ENCODE results near the gene PGA4. TPM values are rescaled to one million over a fixed set of nuclear protein-coding genes. Genes with fewer than 3 reads are reported as not detected.

PGA4 gene
- total RNA-seq, 1 donor from 2014 or later, result 0.67 TPM

GRCh38 chr11:61268588-61269250 is 46.6 kb downstream of the PGA4 start:
- no peaks in the 10 kb centered on the region for H3K27me3 ChIP-seq
- H3K4me1 ChIP-seq, result no peaks in the 10 kb centered on the region
- H3K4me3 ChIP-seq, result no peak overlapping the region
- ATAC-seq, result no peak
- no peak for DNase-seq
- no peaks in the 10 kb centered on the region for H3K36me3 ChIP-seq
- intact Hi-C loops (cut with DNase I), result no loop called here
- H3K9me3 ChIP-seq, result no peaks in the 10 kb centered on the region
- H3K27ac ChIP-seq, result no peak overlapping the region
- no peak for TF ChIP-seq CTCF (IDR thresholded peaks at IDR 0.05)

- ATAC-seq, result no peak
- DNase-seq, result no peak
- intact Hi-C loops (cut with DNase I), result no loop called here
- no peaks in the 10 kb centered on the region for H3K27me3 ChIP-seq
- H3K27ac ChIP-seq, result no peak overlapping the region
- H3K36me3 ChIP-seq, result no peaks in the 10 kb centered on the region
- H3K4me3 ChIP-seq, result no peak overlapping the region
- H3K4me1 ChIP-seq, result no peaks in the 10 kb centered on the region
- no peaks in the 10 kb centered on the region for H3K9me3 ChIP-seq
- no peak for TF ChIP-seq CTCF (IDR thresholded peaks at IDR 0.05)
These were observed 48.4 kb downstream of the PGA4 start for GRCh38 chr11:61270354-61271076.

DNA sequence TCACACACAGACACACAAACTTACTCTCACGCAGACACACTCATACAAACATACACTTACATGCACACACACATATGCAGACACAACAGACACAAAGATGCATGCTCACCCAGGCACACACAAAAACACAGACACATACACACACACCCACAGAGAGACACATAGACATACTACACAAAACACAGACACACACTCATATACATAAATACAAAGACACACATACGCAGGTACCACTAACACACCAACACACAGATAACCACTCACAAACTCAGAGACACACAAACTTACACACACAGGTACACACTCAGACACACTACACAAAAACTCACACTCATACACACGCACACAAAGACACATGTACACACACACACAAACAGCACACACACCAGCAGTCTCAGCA is 50.6 kb downstream of the PGA4 start:
- Histone ChIP-seq H3K4me1 (no peaks in the 10 kb centered on the region), H3K4me3 (no peak overlapping the region), H3K27ac (no peak overlapping the region), H3K27me3 (no peaks in the 10 kb centered on the region), H3K36me3 (no peaks in the 10 kb centered on the region), H3K9me3 (no peaks in the 10 kb centered on the region)
- intact Hi-C loops (cut with DNase I), result no loop called here
- DNase-seq (no peak), ATAC-seq (no peak)
- TF ChIP-seq CTCF (IDR thresholded peaks at IDR 0.05), result no peak

- Histone ChIP-seq H3K4me3 (no peak overlapping the region), H3K36me3 (no peaks in the 10 kb centered on the region), H3K27me3 (no peaks in the 10 kb centered on the region), H3K27ac (no peak overlapping the region), H3K4me1 (no peaks in the 10 kb centered on the region), H3K9me3 (no peaks in the 10 kb centered on the region)
- DNase-seq, result peak; percentile 90
- no peak for TF ChIP-seq CTCF (IDR thresholded peaks at IDR 0.05)
- intact Hi-C loops (cut with DNase I), result no loop called here
- peak; percentile 94 for ATAC-seq
These were observed 51.3 kb downstream of the PGA4 start for GRCh38 chr11:61273178-61274078.

DNA sequence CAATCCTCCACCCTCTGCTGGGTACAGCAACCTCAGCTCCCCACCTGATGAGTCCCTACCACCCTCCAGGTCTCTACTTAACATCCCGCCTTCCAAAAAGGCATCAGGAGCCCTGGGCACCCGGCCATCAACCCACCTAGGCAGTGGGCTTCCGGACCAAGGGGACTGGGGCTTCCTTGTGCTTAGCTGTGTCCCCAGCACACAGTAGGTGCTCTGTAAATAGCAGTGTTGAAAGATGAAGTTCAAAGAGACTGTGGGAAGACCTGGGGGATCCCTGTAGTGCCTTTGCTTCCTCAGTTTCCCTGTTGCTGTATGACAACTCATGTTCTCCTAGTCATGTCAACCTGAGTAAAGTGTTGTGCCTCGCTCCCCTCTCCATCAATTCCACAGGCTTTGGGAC is 51.9 kb downstream of the PGA4 start:
- H3K9me3 ChIP-seq, result no peaks in the 10 kb centered on the region
- no peak for DNase-seq
- H3K27me3 ChIP-seq, result no peaks in the 10 kb centered on the region
- intact Hi-C loops (cut with DNase I), result no loop called here
- no peaks in the 10 kb centered on the region for H3K36me3 ChIP-seq
- no peak for ATAC-seq
- H3K4me3 ChIP-seq, result no peak overlapping the region
- no peak overlapping the region for H3K27ac ChIP-seq
- no peaks in the 10 kb centered on the region for H3K4me1 ChIP-seq
- no peak for TF ChIP-seq CTCF (IDR thresholded peaks at IDR 0.05)

Data from upper lobe of right lung (tissue), 1 donor.